ENCODE results near the gene SYDE2. TPM values are rescaled to one million over a fixed set of nuclear protein-coding genes. Genes with fewer than 3 reads are reported as not detected.
"Not testable (repeated sequence)": the region's sequence is repeated elsewhere in the genome, so short reads cannot be mapped to it uniquely, and the experiment has no call there.

SYDE2 gene
- total and polyA plus RNA-seq, 4 experiments from 2014 or later, result 2.3 to 5.2 (median 3.6) TPM

GRCh38 chr1:85151446-85151845 lies 49.4 kb downstream of the SYDE2 start:
- no peaks in the 10 kb centered on the region for H3K27me3 ChIP-seq (ENCODE audit: insufficient read depth, low read length)
- Mint-ChIP-seq H3K4me1 (peaks cover 0 to 2% (median 0%) of the 10 kb centered on the region in 4 donors), H3K27me3 (peaks cover 0 to 3% of the 10 kb centered on the region in 2 donors), H3K9me3 (peaks cover 0 to 4% (median 0%) of the 10 kb centered on the region in 8 donors), H3K4me3 (no peak overlapping the region), H3K27ac (no peak overlapping the region), H3K36me3 (no peaks in the 10 kb centered on the region)
- ChIA-PET POLR2A (ENCODE audit: partially characterized antibody) (no interaction called here), CTCF (ENCODE audit: partially characterized antibody) (no interaction called here)
- no peaks in the 10 kb centered on the region for H3K4me1 ChIP-seq (ENCODE audit: insufficient read depth, low read length)
- intact Hi-C loops (cut with micrococcal nuclease), result no loop called here
- no peak overlapping the region for H3K4me3 ChIP-seq (ENCODE audit: low read length in 2 of 2)
- no peak overlapping the region for H3K27ac ChIP-seq (ENCODE audit: low read depth, low read length)
- no peaks in the 10 kb centered on the region for H3K9me3 ChIP-seq (ENCODE audit: control insufficient read depth in 1 of 2, low read length in 2 of 2)
- no peaks in the 10 kb centered on the region for H3K36me3 ChIP-seq (ENCODE audit: insufficient read depth, low read length)
- no peak for DNase-seq

DNA sequence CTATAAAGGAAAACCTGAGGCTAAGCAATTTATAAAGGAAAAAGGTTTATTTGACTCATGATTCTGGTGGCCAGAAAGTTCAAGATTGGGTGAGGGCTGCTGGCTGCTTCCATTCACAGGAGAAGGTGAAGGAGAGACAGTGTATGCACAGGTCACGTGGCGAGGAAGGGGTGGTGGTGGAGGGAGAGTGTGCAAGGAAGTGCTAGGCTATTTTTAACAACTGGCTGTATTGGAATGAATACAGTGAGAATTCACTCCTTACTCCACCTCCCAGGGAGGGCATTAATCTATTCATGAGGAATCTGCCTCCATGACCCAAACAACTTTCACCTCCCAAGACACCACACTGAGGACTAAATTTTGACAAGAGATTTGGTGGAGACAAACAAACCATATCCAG lies 51.0 kb downstream of the SYDE2 start:
- Mint-ChIP-seq H3K27me3 (peaks cover 0 to 3% of the 10 kb centered on the region in 2 donors), H3K9me3 (peaks cover 0 to 4% (median 0%) of the 10 kb centered on the region in 8 donors), H3K4me3 (no peak overlapping the region), H3K36me3 (no peaks in the 10 kb centered on the region), H3K4me1 (peaks cover 0 to 2% (median 0%) of the 10 kb centered on the region in 4 donors), H3K27ac (no peak overlapping the region)
- no peaks in the 10 kb centered on the region for H3K36me3 ChIP-seq (ENCODE audit: insufficient read depth, low read length)
- POLR2A ChIA-PET (ENCODE audit: partially characterized antibody), result no interaction called here
- no peaks in the 10 kb centered on the region for H3K27me3 ChIP-seq (ENCODE audit: insufficient read depth, low read length)
- H3K9me3 ChIP-seq (ENCODE audit: control insufficient read depth in 1 of 2, low read length in 2 of 2), result no peaks in the 10 kb centered on the region
- H3K4me1 ChIP-seq (ENCODE audit: insufficient read depth, low read length), result no peaks in the 10 kb centered on the region
- H3K27ac ChIP-seq (ENCODE audit: low read depth, low read length), result no peak overlapping the region
- intact Hi-C loops (cut with micrococcal nuclease), result no loop called here
- H3K4me3 ChIP-seq (ENCODE audit: low read length in 2 of 2), result no peak overlapping the region
- CTCF ChIA-PET (ENCODE audit: partially characterized antibody), result interaction anchor here (1.0 to 1.7 kb wide), 2 partner anchors 24 to 110 kb away, joined by 3 to 4 read pairs; partner anchors contain the start of gene C1orf52
- DNase-seq, result no peak

DNA sequence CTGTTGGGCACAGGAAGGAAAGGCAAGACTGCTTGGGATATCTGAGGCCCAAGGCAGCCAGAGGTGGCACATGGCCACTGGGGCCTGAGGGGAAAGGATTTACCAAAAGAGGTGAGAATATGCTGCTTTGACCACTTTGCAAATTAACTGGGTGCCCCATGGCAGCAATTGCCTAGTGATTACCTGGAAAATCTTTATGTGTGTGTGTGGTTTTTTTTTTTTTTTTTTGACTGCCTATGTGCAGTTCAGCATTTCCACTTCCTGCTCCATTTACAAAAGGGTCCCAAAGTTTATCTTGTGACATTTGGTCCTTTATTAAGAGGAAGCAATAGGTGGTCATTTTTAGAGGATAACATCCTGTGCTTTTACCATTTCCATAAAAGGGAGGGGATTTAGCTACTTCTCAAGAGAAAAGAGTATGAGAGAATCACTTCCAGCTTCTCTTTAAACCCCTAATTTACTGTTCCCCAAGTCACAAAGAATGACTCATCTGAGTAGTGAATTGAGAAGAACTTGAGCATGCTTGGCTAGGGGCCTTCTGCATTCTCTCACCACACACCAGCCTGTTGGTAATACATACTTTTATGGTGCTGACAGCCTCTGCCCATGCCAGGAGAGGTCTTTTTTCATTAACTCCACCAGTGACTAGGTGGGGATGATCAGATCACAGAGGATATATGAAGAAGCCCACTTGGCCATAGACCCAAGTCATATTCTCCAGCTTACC lies 52.1 kb downstream of the SYDE2 start:
- ChIA-PET POLR2A (ENCODE audit: partially characterized antibody) (no interaction called here), CTCF (ENCODE audit: partially characterized antibody) (interaction anchor here (1.7 kb wide), 1 partner anchor 111 kb away, joined by 4 read pairs; the partner anchor contains the start of gene C1orf52)
- no peak overlapping the region for H3K4me3 ChIP-seq (ENCODE audit: low read length in 2 of 2)
- peaks cover 0 to 4% (median 0%) of the 10 kb centered on the region in 8 donors for H3K9me3 Mint-ChIP-seq
- peaks cover 0 to 3% of the 10 kb centered on the region in 2 donors for H3K27me3 Mint-ChIP-seq
- no peak overlapping the region for H3K4me3 Mint-ChIP-seq
- H3K27ac ChIP-seq (ENCODE audit: low read depth, low read length), result no peak overlapping the region
- H3K27ac Mint-ChIP-seq, result no peak overlapping the region
- no peaks in the 10 kb centered on the region for H3K4me1 ChIP-seq (ENCODE audit: insufficient read depth, low read length)
- no peak for DNase-seq
- H3K4me1 Mint-ChIP-seq, result peaks cover 0 to 2% (median 0%) of the 10 kb centered on the region in 4 donors
- intact Hi-C loops (cut with micrococcal nuclease), result no loop called here
- no peaks in the 10 kb centered on the region for H3K36me3 Mint-ChIP-seq
- no peaks in the 10 kb centered on the region for H3K27me3 ChIP-seq (ENCODE audit: insufficient read depth, low read length)
- H3K36me3 ChIP-seq (ENCODE audit: insufficient read depth, low read length), result no peaks in the 10 kb centered on the region
- H3K9me3 ChIP-seq (ENCODE audit: control insufficient read depth in 1 of 2, low read length in 2 of 2), result no peaks in the 10 kb centered on the region

DNA sequence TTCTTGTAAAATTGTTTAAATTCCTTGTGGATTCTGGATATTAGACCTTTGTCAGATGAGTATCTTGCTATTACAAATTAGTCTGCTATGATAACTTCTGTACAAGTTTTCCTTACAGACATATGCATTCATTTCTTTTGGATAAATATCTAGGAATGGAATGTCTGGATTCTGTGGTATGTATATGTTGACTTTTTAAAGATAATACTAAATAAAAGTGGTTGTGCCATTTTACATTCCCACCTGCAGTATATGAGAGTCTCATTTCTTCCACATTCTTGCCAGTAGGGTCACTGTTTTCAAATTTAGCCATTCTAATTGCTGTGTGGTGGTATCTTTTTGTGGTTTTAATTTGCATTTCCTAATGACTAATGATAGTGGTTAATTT lies 53.9 kb downstream of the SYDE2 start:
- ChIA-PET POLR2A (ENCODE audit: partially characterized antibody) (no interaction called here), CTCF (ENCODE audit: partially characterized antibody) (no interaction called here)
- peaks cover 0 to 2% of the 10 kb centered on the region in 2 donors for H3K27me3 Mint-ChIP-seq
- intact Hi-C loops (cut with micrococcal nuclease), result no loop called here
- no peak overlapping the region for H3K27ac Mint-ChIP-seq
- no peaks in the 10 kb centered on the region for H3K4me1 ChIP-seq (ENCODE audit: insufficient read depth, low read length)
- H3K36me3 ChIP-seq (ENCODE audit: insufficient read depth, low read length), result no peaks in the 10 kb centered on the region
- H3K9me3 Mint-ChIP-seq, result peaks cover 0 to 4% (median 0%) of the 10 kb centered on the region in 8 donors
- no peaks in the 10 kb centered on the region for H3K9me3 ChIP-seq (ENCODE audit: control insufficient read depth in 1 of 2, low read length in 2 of 2)
- H3K4me1 Mint-ChIP-seq, result no peaks in the 10 kb centered on the region
- no peak overlapping the region for H3K4me3 Mint-ChIP-seq
- no peak overlapping the region for H3K4me3 ChIP-seq (ENCODE audit: low read length in 2 of 2)
- H3K27ac ChIP-seq (ENCODE audit: low read depth, low read length), result no peak overlapping the region
- DNase-seq, result no peak
- H3K36me3 Mint-ChIP-seq, result no peaks in the 10 kb centered on the region
- no peaks in the 10 kb centered on the region for H3K27me3 ChIP-seq (ENCODE audit: insufficient read depth, low read length)

DNA sequence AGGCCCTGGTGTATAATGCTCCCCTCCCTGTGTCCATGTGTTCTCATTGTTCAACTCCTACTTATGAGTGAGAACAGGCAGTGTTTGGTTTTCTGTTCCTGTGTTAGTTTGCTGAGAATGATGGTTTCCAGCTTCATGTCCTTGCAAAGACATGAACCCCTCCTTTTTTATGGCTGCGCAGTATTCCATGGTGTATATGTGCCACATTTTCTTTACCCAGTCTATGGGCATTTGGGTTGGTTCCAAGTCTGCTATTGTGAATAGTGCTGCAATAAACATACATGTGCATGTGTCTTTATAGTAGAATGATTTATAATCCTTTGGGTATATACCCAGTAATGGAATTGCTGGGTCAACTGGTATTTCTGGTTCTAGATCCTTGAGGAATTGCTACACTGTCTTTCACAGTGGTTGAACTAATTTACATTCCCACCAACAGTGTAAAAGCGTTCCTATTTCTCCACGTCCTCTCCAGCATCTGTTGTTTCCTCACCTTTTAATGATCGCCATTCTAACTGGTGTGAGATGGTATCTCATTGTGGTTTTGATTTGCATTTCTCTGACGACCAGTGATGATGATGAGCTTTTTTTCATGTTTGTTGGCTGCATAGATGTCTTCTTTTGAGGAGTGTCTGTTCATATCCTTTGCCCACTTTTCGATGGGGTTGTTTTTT lies 54.4 kb downstream of the SYDE2 start:
- intact Hi-C loops (cut with micrococcal nuclease); H3K27ac ChIP-seq (ENCODE audit: low read depth, low read length); H3K9me3 Mint-ChIP-seq: not testable (repeated sequence)

GRCh38 chr1:85144351-85144750 lies 56.5 kb downstream of the SYDE2 start:
- intact Hi-C loops (cut with micrococcal nuclease), result no loop called here
- Histone ChIP-seq H3K4me3 (ENCODE audit: low read length in 2 of 2) (no peak overlapping the region), H3K27me3 (ENCODE audit: insufficient read depth, low read length) (no peaks in the 10 kb centered on the region), H3K27ac (ENCODE audit: low read depth, low read length) (no peak overlapping the region), H3K4me1 (ENCODE audit: insufficient read depth, low read length) (no peaks in the 10 kb centered on the region), H3K9me3 (ENCODE audit: control insufficient read depth in 1 of 2, low read length in 2 of 2) (no peaks in the 10 kb centered on the region), H3K36me3 (ENCODE audit: insufficient read depth, low read length) (no peaks in the 10 kb centered on the region)
- Mint-ChIP-seq H3K27me3 (peaks cover 0 to 2% of the 10 kb centered on the region in 2 donors), H3K4me3 (no peak overlapping the region), H3K4me1 (no peaks in the 10 kb centered on the region), H3K36me3 (no peaks in the 10 kb centered on the region), H3K9me3 (peaks cover 0 to 4% (median 0%) of the 10 kb centered on the region in 8 donors), H3K27ac (peak overlapping the region in 1 of 7 donors; percentile 4)
- DNase-seq, result no peak
- CTCF ChIA-PET (ENCODE audit: partially characterized antibody), result interaction anchor here (0.6 kb wide), 1 partner anchor 429 kb away, joined by 3 read pairs; no protein-coding TSS in a partner anchor
- POLR2A ChIA-PET (ENCODE audit: partially characterized antibody), result no interaction called here

More for the DNA sequence above, 54.4 kb downstream of the SYDE2 start:
- H3K4me3 Mint-ChIP-seq; H3K9me3 ChIP-seq (ENCODE audit: control insufficient read depth in 1 of 2, low read length in 2 of 2); H3K4me1 Mint-ChIP-seq; H3K4me1 ChIP-seq (ENCODE audit: insufficient read depth, low read length); POLR2A ChIA-PET (ENCODE audit: partially characterized antibody); H3K27ac Mint-ChIP-seq; H3K27me3 ChIP-seq (ENCODE audit: insufficient read depth, low read length); H3K27me3 Mint-ChIP-seq; H3K36me3 ChIP-seq (ENCODE audit: insufficient read depth, low read length); H3K4me3 ChIP-seq (ENCODE audit: low read length in 2 of 2); CTCF ChIA-PET (ENCODE audit: partially characterized antibody); DNase-seq; H3K36me3 Mint-ChIP-seq: not testable (repeated sequence)

DNA sequence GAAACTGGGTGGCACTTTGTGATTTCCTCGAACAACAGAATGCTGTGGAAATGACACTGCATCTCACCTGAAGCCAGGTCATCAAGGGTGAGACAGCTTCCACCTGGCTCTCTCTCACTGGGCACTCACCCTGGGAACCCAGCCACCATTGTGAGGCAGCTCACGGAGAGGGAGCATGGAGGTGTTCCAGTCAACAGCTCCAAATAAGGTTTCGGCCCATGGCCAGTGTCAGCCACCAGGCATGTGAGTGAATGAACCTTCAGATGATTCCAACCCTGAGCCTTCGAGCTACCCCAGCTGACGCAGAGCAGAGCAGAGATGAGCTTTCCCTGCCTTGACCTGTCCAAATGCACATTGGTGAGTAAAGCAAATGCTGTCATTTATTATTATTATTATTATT lies 58.1 kb downstream of the SYDE2 start:
- Mint-ChIP-seq H3K4me3 (no peak overlapping the region), H3K27ac (no peak overlapping the region), H3K36me3 (no peaks in the 10 kb centered on the region), H3K4me1 (no peaks in the 10 kb centered on the region), H3K27me3 (peaks cover 0 to 2% of the 10 kb centered on the region in 2 donors), H3K9me3 (no peaks in the 10 kb centered on the region)
- ChIA-PET POLR2A (ENCODE audit: partially characterized antibody) (no interaction called here), CTCF (ENCODE audit: partially characterized antibody) (interaction anchor here (0.7 kb wide), 1 partner anchor 111 kb away, joined by 4 read pairs; no protein-coding TSS in a partner anchor)
- Histone ChIP-seq H3K9me3 (ENCODE audit: control insufficient read depth in 1 of 2, low read length in 2 of 2) (no peaks in the 10 kb centered on the region), H3K27me3 (ENCODE audit: insufficient read depth, low read length) (no peaks in the 10 kb centered on the region), H3K4me1 (ENCODE audit: insufficient read depth, low read length) (no peaks in the 10 kb centered on the region), H3K27ac (ENCODE audit: low read depth, low read length) (no peak overlapping the region), H3K4me3 (ENCODE audit: low read length in 2 of 2) (no peak overlapping the region), H3K36me3 (ENCODE audit: insufficient read depth, low read length) (no peaks in the 10 kb centered on the region)
- intact Hi-C loops (cut with micrococcal nuclease), result no loop called here
- no peak for DNase-seq
